HL-60 (cell line): ENCODE measurements around the gene LRRC46.

ENCODE experiments used
- DNase-seq, 2 experiments: peaks; one replicate each; pipeline ENCODE4 v3.0.0-alpha.2; 2010 to 2020; ENCODE audit warnings: low read depth in 1 of 2, low spot score in 1 of 2
- H3K27ac ChIP-seq: fragments of 250-450 bp; sonication (Bioruptor Pico); replicated peaks from 2 replicates; pipeline ENCODE4 v1.5.1; 2020; ENCODE audit warnings: mild to moderate bottlenecking, moderate library complexity
- H3K27me3 ChIP-seq: fragments of 250-450 bp; sonication (Bioruptor Pico); 2 replicates; pipeline ENCODE4 v1.5.1; 2021; ENCODE audit warnings: mild to moderate bottlenecking, moderate library complexity; ENCODE audit not compliant: insufficient read depth, poor library complexity, severe bottlenecking
- H3K4me3 ChIP-seq: replicated peaks from 2 replicates; pipeline ENCODE4 v1.5.1; 2011; ENCODE audit warnings: mild to moderate bottlenecking, control low read depth, low read length; ENCODE audit not compliant: insufficient read depth
- CTCF ChIP-seq: IDR thresholded peaks from one replicate; pipeline ENCODE4 v1.5.1; 2011; ENCODE audit warnings: low read length, control low read depth, inconsistent platforms; ENCODE audit not compliant: insufficient read depth
- GABPA ChIP-seq: IDR thresholded peaks from 2 replicates; pipeline ENCODE4 v1.6.1; 2012; ENCODE audit warnings: low read depth
- POLR2AphosphoS5 ChIP-seq: IDR thresholded peaks from 2 replicates; pipeline ENCODE4 v1.6.1; 2012; ENCODE audit warnings: low read depth
- REST ChIP-seq: IDR thresholded peaks from 2 replicates; pipeline ENCODE4 v1.6.1; 2012; ENCODE audit warnings: low read depth; ENCODE audit not compliant: insufficient replicate concordance
- SPI1 ChIP-seq: IDR thresholded peaks from 2 replicates; pipeline ENCODE4 v1.6.1; 2012; ENCODE audit warnings: low read depth, mild to moderate bottlenecking, borderline replicate concordance

LRRC46 gene

GRCh38 chr17:47791025-47791424 is 40.4 kb upstream of the LRRC46 start:
- peaks cover 54% of the 10 kb centered on the region for H3K27me3 ChIP-seq
- no peak for DNase-seq
- H3K4me3 ChIP-seq, result no peak overlapping the region
- TF ChIP-seq CTCF (no peak), GABPA (no peak), SPI1 (no peak), POLR2AphosphoS5 (no peak), REST (no peak)
- H3K27ac ChIP-seq, result no peak overlapping the region

GRCh38 chr17:47792457-47792856 is 39.0 kb upstream of the LRRC46 start:
- TF ChIP-seq POLR2AphosphoS5 (no peak), CTCF (no peak), REST (no peak), SPI1 (no peak), GABPA (no peak)
- DNase-seq, result no peak
- H3K27ac ChIP-seq, result no peak overlapping the region
- H3K27me3 ChIP-seq, result peaks cover 54% of the 10 kb centered on the region
- no peak overlapping the region for H3K4me3 ChIP-seq

DNA sequence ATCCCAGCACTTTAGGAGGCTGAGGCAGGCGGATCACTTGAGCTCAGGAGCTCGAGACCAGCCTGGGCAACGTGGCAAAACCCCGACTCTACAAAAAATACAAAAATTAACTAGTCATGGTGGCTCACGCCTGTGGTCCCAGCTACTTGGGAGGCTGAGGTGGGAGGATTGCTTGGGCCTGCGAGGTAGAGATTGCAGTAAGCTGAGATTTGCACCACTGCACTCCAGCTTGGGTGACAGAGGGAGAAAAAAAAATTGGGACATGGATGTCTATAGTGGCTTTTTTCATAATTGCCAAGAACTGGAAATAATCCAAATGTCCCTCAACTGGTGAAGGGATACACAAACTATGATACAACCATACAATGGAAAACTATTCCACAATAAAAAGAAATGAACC is 38.5 kb upstream of the LRRC46 start:
- peaks cover 54% of the 10 kb centered on the region for H3K27me3 ChIP-seq
- no peak for TF ChIP-seq POLR2AphosphoS5
- no peak overlapping the region for H3K27ac ChIP-seq
- DNase-seq, result no peak
- H3K4me3 ChIP-seq, result no peak overlapping the region

- no peak overlapping the region for H3K27ac ChIP-seq
- no peak overlapping the region for H3K4me3 ChIP-seq
- TF ChIP-seq REST (peak; percentile 94), POLR2AphosphoS5 (no peak)
- no peak for DNase-seq
- H3K27me3 ChIP-seq, result peaks cover 24% of the 10 kb centered on the region
Measured at GRCh38 chr17:47797797-47798196, 33.7 kb upstream of the LRRC46 start.
